ENCODE data around the gene MIER2.

Gene MIER2

DNA sequence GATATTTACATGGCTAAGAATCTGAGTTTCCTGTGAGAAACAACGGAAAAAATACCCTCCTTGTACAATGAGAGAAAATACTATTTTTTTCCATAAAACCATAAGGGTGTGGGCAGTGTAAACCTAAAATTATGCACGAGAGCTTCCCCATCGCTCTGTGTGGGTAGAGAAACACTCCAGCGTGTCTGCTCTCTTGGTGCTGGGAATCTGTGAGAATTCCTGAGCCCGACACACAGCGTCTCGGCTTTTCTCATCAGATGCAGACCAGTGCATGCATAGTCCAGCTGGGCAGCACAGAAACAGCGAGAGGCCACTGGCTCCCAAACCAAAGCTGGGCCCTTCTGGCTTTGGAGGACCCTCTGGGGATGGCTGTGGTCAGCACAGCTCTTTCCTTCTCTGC lies 65.4 kb downstream of the MIER2 start:
- TF ChIP-seq, protein P1, sequence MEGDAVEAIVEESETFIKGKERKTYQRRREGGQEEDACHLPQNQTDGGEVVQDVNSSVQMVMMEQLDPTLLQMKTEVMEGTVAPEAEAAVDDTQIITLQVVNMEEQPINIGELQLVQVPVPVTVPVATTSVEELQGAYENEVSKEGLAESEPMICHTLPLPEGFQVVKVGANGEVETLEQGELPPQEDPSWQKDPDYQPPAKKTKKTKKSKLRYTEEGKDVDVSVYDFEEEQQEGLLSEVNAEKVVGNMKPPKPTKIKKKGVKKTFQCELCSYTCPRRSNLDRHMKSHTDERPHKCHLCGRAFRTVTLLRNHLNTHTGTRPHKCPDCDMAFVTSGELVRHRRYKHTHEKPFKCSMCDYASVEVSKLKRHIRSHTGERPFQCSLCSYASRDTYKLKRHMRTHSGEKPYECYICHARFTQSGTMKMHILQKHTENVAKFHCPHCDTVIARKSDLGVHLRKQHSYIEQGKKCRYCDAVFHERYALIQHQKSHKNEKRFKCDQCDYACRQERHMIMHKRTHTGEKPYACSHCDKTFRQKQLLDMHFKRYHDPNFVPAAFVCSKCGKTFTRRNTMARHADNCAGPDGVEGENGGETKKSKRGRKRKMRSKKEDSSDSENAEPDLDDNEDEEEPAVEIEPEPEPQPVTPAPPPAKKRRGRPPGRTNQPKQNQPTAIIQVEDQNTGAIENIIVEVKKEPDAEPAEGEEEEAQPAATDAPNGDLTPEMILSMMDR (IDR thresholded peaks at IDR 0.05; ENCODE audit: low read length), result no peak
- TF ChIP-seq EZH2phosphoT487 (IDR thresholded peaks at IDR 0.05; ENCODE audit: low read length), result no peak
- no peak for TF ChIP-seq EZH2 (optimal IDR thresholded peaks at IDR 0.05; ENCODE audit: low read depth, low read length)
- Histone ChIP-seq H3K9me3 (replicated peaks; ENCODE audit: insufficient read depth, low read length) (no peaks in the 10 kb centered on the region), H3K27ac (ENCODE audit: low read length) (no peak overlapping the region), H3K27me3 (replicated peaks; ENCODE audit: insufficient read depth, low read length) (peaks cover 92% of the 10 kb centered on the region), H3K4me2 (ENCODE audit: low read depth, low read length) (no peak overlapping the region), H4K20me1 (ENCODE audit: insufficient read depth, low read length) (no peaks in the 10 kb centered on the region), H2AFZ (ENCODE audit: low read length) (no peak overlapping the region), H3K9ac (ENCODE audit: low read length) (no peak overlapping the region), H3K4me1 (ENCODE audit: low read length) (peaks cover 6% of the 10 kb centered on the region; the same call in 1 of the 2 replicates), H3K79me2 (ENCODE audit: low read length) (no peaks in the 10 kb centered on the region), H3K4me3 (ENCODE audit: low read length) (no peak overlapping the region), H3K36me3 (replicated peaks; ENCODE audit: insufficient read depth, low read length) (no peaks in the 10 kb centered on the region), H3F3A (ENCODE audit: insufficient read depth, low read length) (no peaks in the 10 kb centered on the region), H3K9me2 (replicated peaks; ENCODE audit: insufficient read depth, low read length) (no peaks in the 10 kb centered on the region)
- DNase-seq, result no peak

DNA sequence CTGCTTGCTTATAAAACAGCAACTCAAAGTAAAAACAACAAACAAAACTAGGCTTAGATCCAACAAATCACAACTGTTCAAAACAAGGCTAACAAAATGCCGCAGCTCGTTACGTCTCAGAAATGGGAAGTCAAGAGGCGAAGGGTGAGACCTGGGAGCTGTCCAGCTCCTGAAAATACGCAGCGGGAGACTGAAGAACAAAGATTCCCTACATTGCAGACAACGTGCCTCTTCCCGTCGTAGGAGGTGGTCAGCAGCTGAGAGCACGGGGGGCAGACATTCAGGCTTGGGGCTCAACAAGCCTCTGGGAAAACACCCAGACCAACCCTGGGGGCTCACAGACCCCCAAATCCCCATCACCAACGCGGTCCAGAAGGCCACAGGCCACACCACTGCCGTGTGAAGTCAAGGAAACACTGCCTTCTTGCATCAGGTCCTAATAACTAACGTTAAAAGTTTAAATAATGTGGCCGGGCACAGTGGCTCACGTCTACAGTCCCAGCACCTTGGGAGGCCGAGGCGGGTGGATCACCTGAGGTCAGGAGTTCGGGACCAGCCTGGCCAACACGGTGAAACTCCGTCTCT lies 66.9 kb downstream of the MIER2 start:
- Histone ChIP-seq H4K20me1 (ENCODE audit: insufficient read depth, low read length) (no peaks in the 10 kb centered on the region), H3K79me2 (ENCODE audit: low read length) (no peaks in the 10 kb centered on the region), H3K9me2 (replicated peaks; ENCODE audit: insufficient read depth, low read length) (no peaks in the 10 kb centered on the region), H3K4me2 (ENCODE audit: low read depth, low read length) (no peak overlapping the region), H3K36me3 (replicated peaks; ENCODE audit: insufficient read depth, low read length) (no peaks in the 10 kb centered on the region), H2AFZ (ENCODE audit: low read length) (no peak overlapping the region), H3K27ac (ENCODE audit: low read length) (no peak overlapping the region), H3K9ac (ENCODE audit: low read length) (no peak overlapping the region), H3F3A (ENCODE audit: insufficient read depth, low read length) (no peaks in the 10 kb centered on the region), H3K27me3 (replicated peaks; ENCODE audit: insufficient read depth, low read length) (peaks cover 85% of the 10 kb centered on the region), H3K9me3 (replicated peaks; ENCODE audit: insufficient read depth, low read length) (no peaks in the 10 kb centered on the region), H3K4me3 (ENCODE audit: low read length) (no peak overlapping the region), H3K4me1 (ENCODE audit: low read length) (peaks cover 3% of the 10 kb centered on the region; the same call in 1 of the 2 replicates)
- no peak for DNase-seq
- TF ChIP-seq EZH2 (optimal IDR thresholded peaks at IDR 0.05; ENCODE audit: low read depth, low read length) (no peak), EZH2phosphoT487 (IDR thresholded peaks at IDR 0.05; ENCODE audit: low read length) (no peak)
- TF ChIP-seq, protein P1 (IDR thresholded peaks at IDR 0.05; ENCODE audit: low read length), result no peak

GRCh38 chr19:277131-277530 lies 67.5 kb downstream of the MIER2 start:
- Histone ChIP-seq H2AFZ (ENCODE audit: low read length) (no peak overlapping the region), H3K36me3 (replicated peaks; ENCODE audit: insufficient read depth, low read length) (no peaks in the 10 kb centered on the region), H4K20me1 (ENCODE audit: insufficient read depth, low read length) (no peaks in the 10 kb centered on the region), H3K4me1 (ENCODE audit: low read length) (peaks cover 3% of the 10 kb centered on the region), H3K9me2 (replicated peaks; ENCODE audit: insufficient read depth, low read length) (no peaks in the 10 kb centered on the region), H3K27ac (ENCODE audit: low read length) (no peak overlapping the region), H3K9ac (ENCODE audit: low read length) (no peak overlapping the region), H3K79me2 (ENCODE audit: low read length) (no peaks in the 10 kb centered on the region), H3F3A (ENCODE audit: insufficient read depth, low read length) (peaks cover 2% of the 10 kb centered on the region; the same call in 1 of the 2 replicates), H3K4me2 (ENCODE audit: low read depth, low read length) (no peak overlapping the region), H3K4me3 (ENCODE audit: low read length) (no peak overlapping the region), H3K27me3 (replicated peaks; ENCODE audit: insufficient read depth, low read length) (peaks cover 81% of the 10 kb centered on the region), H3K9me3 (replicated peaks; ENCODE audit: insufficient read depth, low read length) (no peaks in the 10 kb centered on the region)
- no peak; the same call in 1 of the 2 replicates for TF ChIP-seq EZH2phosphoT487 (IDR thresholded peaks at IDR 0.05; ENCODE audit: low read length)
- no peak for TF ChIP-seq EZH2 (optimal IDR thresholded peaks at IDR 0.05; ENCODE audit: low read depth, low read length)
- TF ChIP-seq, protein P1 (IDR thresholded peaks at IDR 0.05; ENCODE audit: low read length), result no peak
- DNase-seq, result no peak

All from MM.1S (cell line).